OCI-LY3 (cell line): ENCODE measurements around the gene DUS2.
A peak's percentile ranks its signal among the peaks of the same experiment; 100 is the strongest.

Experiments
- H2AFZ ChIP-seq: fragments of 200-600, 300-600 bp; shearing (Covaris generic); 2 replicates; pipeline ENCODE4 v1.6.0; 2014; ENCODE audit warnings: antibody characterized with exemption, low read depth, low read length
- H3K27ac ChIP-seq: fragments of 200-600, 300-600 bp; sonication (generic); 2 replicates; pipeline ENCODE4 v1.5.1; 2014; ENCODE audit warnings: mild to moderate bottlenecking, low read length, moderate library complexity, mixed read lengths
- H3K27me3 ChIP-seq: fragments of 200-600, 300-600 bp; sonication (generic); 2 replicates; pipeline ENCODE4 v1.6.1; 2014; ENCODE audit warnings: low read depth, low read length, mixed read lengths
- H3K36me3 ChIP-seq: fragments of 200-600, 300-600 bp; sonication (generic); replicated peaks from 2 replicates; pipeline ENCODE3; 2014; ENCODE audit warnings: low read depth, low read length, mixed read lengths
- H3K4me1 ChIP-seq: fragments of 300-600, 200-600 bp; sonication (generic); 2 replicates; pipeline ENCODE4 v1.6.1; 2014; ENCODE audit warnings: low read length, mixed read lengths
- H3K4me2 ChIP-seq: fragments of 200-600, 300-600 bp; sonication (generic); 2 replicates; pipeline ENCODE4 v1.6.1; 2014; ENCODE audit warnings: low read length, mixed read lengths
- H3K4me3 ChIP-seq: fragments of 300-600, 200-600 bp; sonication (generic); 2 replicates; pipeline ENCODE4 v1.5.1; 2014; ENCODE audit warnings: antibody characterized with exemption, mild to moderate bottlenecking, low read length, moderate library complexity
- H3K79me2 ChIP-seq: fragments of 300-600, 200-600 bp; shearing (Covaris generic); 2 replicates; pipeline ENCODE4 v1.6.1; 2014; ENCODE audit warnings: mild to moderate bottlenecking, low read length, mixed read lengths
- H3K9ac ChIP-seq: fragments of 300-600, 200-600 bp; shearing (Covaris generic); 2 replicates; pipeline ENCODE4 v1.6.0; 2014; ENCODE audit warnings: mild to moderate bottlenecking, low read length, moderate library complexity
- H3K9me3 ChIP-seq: fragments of 200-600, 300-600 bp; shearing (Covaris generic); 2 replicates; pipeline ENCODE4 v1.6.1; 2014; ENCODE audit warnings: low read length, mixed read lengths; ENCODE audit not compliant: insufficient read depth
- H4K20me1 ChIP-seq: fragments of 200-600, 300-600 bp; sonication (generic); 2 replicates; pipeline ENCODE4 v1.6.1; 2016; ENCODE audit warnings: low read length, mixed read lengths; ENCODE audit not compliant: insufficient read depth
- CTCF ChIP-seq: fragments of 200-600, 300-600 bp; sonication (generic); IDR thresholded peaks from 2 replicates; pipeline ENCODE4 v1.5.1; 2014; ENCODE audit warnings: antibody characterized with exemption, low read length, low read depth
- EZH2phosphoT487 ChIP-seq: fragments of 200-600 bp; shearing (Covaris generic); IDR thresholded peaks from 2 replicates; pipeline ENCODE4 v1.6.1; 2018; ENCODE audit warnings: antibody characterized with exemption, mixed run types, low read depth

DUS2 gene

GRCh38 chr16:68064791-68065365, 41.8 kb downstream of the DUS2 start:
- H3K27ac ChIP-seq, result no peak overlapping the region
- no peak overlapping the region for H3K4me3 ChIP-seq
- peak; percentile 81 for TF ChIP-seq CTCF
- TF ChIP-seq EZH2phosphoT487, result no peak
- peaks cover 4% of the 10 kb centered on the region; the same call in 1 of the 2 replicates for H4K20me1 ChIP-seq
- peaks cover 8% of the 10 kb centered on the region for H3K4me1 ChIP-seq
- peaks cover 11% of the 10 kb centered on the region for H3K36me3 ChIP-seq
- H3K27me3 ChIP-seq, result no peaks in the 10 kb centered on the region
- no peaks in the 10 kb centered on the region for H3K9me3 ChIP-seq
- H3K79me2 ChIP-seq, result no peaks in the 10 kb centered on the region
- no peak overlapping the region for H3K4me2 ChIP-seq
- H2AFZ ChIP-seq, result no peak overlapping the region
- no peak overlapping the region for H3K9ac ChIP-seq

- Histone ChIP-seq H3K36me3 (peaks cover 11% of the 10 kb centered on the region), H2AFZ (no peak overlapping the region), H3K27me3 (no peaks in the 10 kb centered on the region), H4K20me1 (peaks cover 4% of the 10 kb centered on the region; the same call in 1 of the 2 replicates), H3K4me2 (no peak overlapping the region), H3K9me3 (no peaks in the 10 kb centered on the region), H3K9ac (no peak overlapping the region), H3K27ac (no peak overlapping the region), H3K4me1 (peaks cover 8% of the 10 kb centered on the region), H3K79me2 (no peaks in the 10 kb centered on the region), H3K4me3 (no peak overlapping the region)
- TF ChIP-seq EZH2phosphoT487 (no peak), CTCF (no peak)
Observed at GRCh38 chr16:68065716-68066305, 42.7 kb downstream of the DUS2 start.

GRCh38 chr16:68066763-68067162, 43.7 kb downstream of the DUS2 start:
- H3K79me2 ChIP-seq, result no peaks in the 10 kb centered on the region
- no peak overlapping the region for H3K9ac ChIP-seq
- no peak for TF ChIP-seq EZH2phosphoT487
- no peak for TF ChIP-seq CTCF
- no peak overlapping the region for H3K27ac ChIP-seq
- H3K9me3 ChIP-seq, result no peaks in the 10 kb centered on the region
- no peaks in the 10 kb centered on the region for H3K27me3 ChIP-seq
- no peak overlapping the region for H3K4me3 ChIP-seq
- peaks cover under 1% of the 10 kb centered on the region; the same call in 1 of the 2 replicates for H4K20me1 ChIP-seq
- no peak overlapping the region for H2AFZ ChIP-seq
- no peak overlapping the region for H3K4me2 ChIP-seq
- H3K36me3 ChIP-seq, result peaks cover 12% of the 10 kb centered on the region
- H3K4me1 ChIP-seq, result peaks cover under 1% of the 10 kb centered on the region

DNA sequence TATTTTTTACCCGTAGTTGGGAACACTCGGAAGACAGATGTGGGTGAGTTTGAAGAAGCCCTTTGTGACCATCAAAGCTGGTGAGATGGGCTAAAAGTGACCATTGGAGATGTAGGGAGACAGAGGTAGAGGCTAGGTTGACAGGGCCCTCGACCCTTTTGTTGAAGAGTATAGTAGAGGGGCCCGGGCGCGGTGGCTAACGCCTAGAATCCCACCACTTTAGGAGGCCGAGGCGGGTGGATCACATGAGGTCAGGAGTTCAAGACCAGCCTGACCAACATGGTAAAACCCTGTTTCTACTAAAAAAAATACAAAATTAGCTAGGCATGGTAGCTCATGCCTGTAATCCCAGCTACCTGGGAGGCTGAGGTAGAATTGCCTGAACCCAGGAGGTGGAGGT, 45.8 kb downstream of the DUS2 start:
- Histone ChIP-seq H3K36me3 (peaks cover 17% of the 10 kb centered on the region), H3K9ac (no peak overlapping the region), H3K4me3 (no peak overlapping the region), H4K20me1 (no peaks in the 10 kb centered on the region), H3K9me3 (no peaks in the 10 kb centered on the region), H3K4me2 (no peak overlapping the region), H2AFZ (no peak overlapping the region), H3K79me2 (no peaks in the 10 kb centered on the region), H3K27me3 (no peaks in the 10 kb centered on the region), H3K4me1 (peaks cover under 1% of the 10 kb centered on the region), H3K27ac (no peak overlapping the region)
- no peak for TF ChIP-seq CTCF
- TF ChIP-seq EZH2phosphoT487, result no peak
